Peyer's patch (tissue), 4 donors: Measurements from ENCODE around the gene OCIAD2. TPM values are rescaled to one million over a fixed set of nuclear protein-coding genes. Genes with fewer than 3 reads are reported as not detected.

Experiments used
- DNase-seq, 3 donors: peaks; one replicate each; pipeline ENCODE4 v3.0.0-alpha.2; 2017 to 2019
- H3K27ac ChIP-seq, 4 donors: fragments of 200-600 bp; sonication (generic); one replicate each; pipeline ENCODE4 v1.5.1; 2016 to 2019
- H3K27me3 ChIP-seq, 2 donors: fragments of 200-600 bp; sonication (generic); one replicate each; pipeline ENCODE4 v1.5.1; 2019
- H3K36me3 ChIP-seq, 3 donors: fragments of 200-600 bp; sonication (generic); one replicate each; pipeline ENCODE4 v1.5.1; 2016 to 2019
- H3K4me1 ChIP-seq, 4 donors: fragments of 200-600 bp; sonication (generic); one replicate each; pipeline ENCODE4 v1.5.1; 2016 to 2019
- H3K4me3 ChIP-seq, 4 donors: fragments of 200-600 bp; sonication (generic); 1 replicate in 3 of 4; 2 replicates in 1 of 4; pipeline ENCODE4 v1.5.1; 2016 to 2019; ENCODE audit warnings: mild to moderate bottlenecking in 1 of 4
- H3K9me3 ChIP-seq, 4 donors: fragments of 200-600 bp; sonication (generic); one replicate each; pipeline ENCODE4 v1.5.1; 2016 to 2019; ENCODE audit warnings: mild to moderate bottlenecking in 1 of 4
- POLR2A ChIP-seq, 2 donors: fragments of 450-650 bp; IDR thresholded peaks; one replicate each; pipeline ENCODE4 v1.5.1; 2017; ENCODE audit warnings: antibody characterized with exemption in 2 of 2, mild to moderate bottlenecking in 2 of 2, moderate library complexity in 2 of 2
- total RNA-seq, 4 donors: library from RNA; depleted of rRNA; stranded (reverse); fragments of >200 nt; gene quantifications; one replicate each; pipeline ENCODE4 v1.1.0, GENCODE V29; 2016
- TF ChIP-seq, protein P1 (sequence below), 6 experiments: fragments of 450-650 bp in 4 of 6; fragments of 200-600 bp in 2 of 6; sonication (generic) in 1 of 6; IDR thresholded peaks; one replicate each; pipeline ENCODE4 v1.5.1; 2017 to 2019; ENCODE audit warnings: antibody characterized with exemption in 6 of 6, mild to moderate bottlenecking in 3 of 6, moderate library complexity in 1 of 6

Gene OCIAD2
- total RNA-seq, 4 donors from 2014 or later: 53.4 to 107 (median 65.7) TPM

- Histone ChIP-seq H3K27me3 (no peaks in the 10 kb centered on the region), H3K27ac (no peak overlapping the region), H3K9me3 (no peaks in the 10 kb centered on the region), H3K36me3 (peaks cover 0 to 55% (median 0%) of the 10 kb centered on the region in 3 donors), H3K4me3 (no peak overlapping the region), H3K4me1 (peaks cover 0 to 11% (median 2%) of the 10 kb centered on the region in 4 donors)
- DNase-seq: no peak
- TF ChIP-seq, protein P1, sequence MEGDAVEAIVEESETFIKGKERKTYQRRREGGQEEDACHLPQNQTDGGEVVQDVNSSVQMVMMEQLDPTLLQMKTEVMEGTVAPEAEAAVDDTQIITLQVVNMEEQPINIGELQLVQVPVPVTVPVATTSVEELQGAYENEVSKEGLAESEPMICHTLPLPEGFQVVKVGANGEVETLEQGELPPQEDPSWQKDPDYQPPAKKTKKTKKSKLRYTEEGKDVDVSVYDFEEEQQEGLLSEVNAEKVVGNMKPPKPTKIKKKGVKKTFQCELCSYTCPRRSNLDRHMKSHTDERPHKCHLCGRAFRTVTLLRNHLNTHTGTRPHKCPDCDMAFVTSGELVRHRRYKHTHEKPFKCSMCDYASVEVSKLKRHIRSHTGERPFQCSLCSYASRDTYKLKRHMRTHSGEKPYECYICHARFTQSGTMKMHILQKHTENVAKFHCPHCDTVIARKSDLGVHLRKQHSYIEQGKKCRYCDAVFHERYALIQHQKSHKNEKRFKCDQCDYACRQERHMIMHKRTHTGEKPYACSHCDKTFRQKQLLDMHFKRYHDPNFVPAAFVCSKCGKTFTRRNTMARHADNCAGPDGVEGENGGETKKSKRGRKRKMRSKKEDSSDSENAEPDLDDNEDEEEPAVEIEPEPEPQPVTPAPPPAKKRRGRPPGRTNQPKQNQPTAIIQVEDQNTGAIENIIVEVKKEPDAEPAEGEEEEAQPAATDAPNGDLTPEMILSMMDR (IDR thresholded peaks at IDR 0.05): no peak
- no peak for TF ChIP-seq POLR2A (IDR thresholded peaks at IDR 0.05)
Measured at GRCh38 chr4:48901196-48901595, 5.4 kb downstream of the OCIAD2 start.

GRCh38 chr4:48899950-48900349, 6.6 kb downstream of the OCIAD2 start:
- H3K9me3 ChIP-seq: no peaks in the 10 kb centered on the region
- DNase-seq: no peak
- H3K36me3 ChIP-seq: peaks cover 0 to 64% (median 0%) of the 10 kb centered on the region in 3 donors
- H3K27ac ChIP-seq: no peak overlapping the region
- peaks cover 0 to 3% (median under 1%) of the 10 kb centered on the region in 4 donors for H3K4me1 ChIP-seq
- no peaks in the 10 kb centered on the region for H3K27me3 ChIP-seq
- no peak overlapping the region for H3K4me3 ChIP-seq
- TF ChIP-seq, protein P1 (IDR thresholded peaks at IDR 0.05): no peak
- TF ChIP-seq POLR2A (IDR thresholded peaks at IDR 0.05): no peak

GRCh38 chr4:48899432-48899749, 7.2 kb downstream of the OCIAD2 start:
- Histone ChIP-seq H3K27ac (no peak overlapping the region), H3K27me3 (no peaks in the 10 kb centered on the region), H3K36me3 (peaks cover 0 to 69% (median 0%) of the 10 kb centered on the region in 3 donors), H3K4me1 (no peaks in the 10 kb centered on the region), H3K9me3 (no peaks in the 10 kb centered on the region), H3K4me3 (no peak overlapping the region)
- no peak for TF ChIP-seq POLR2A (IDR thresholded peaks at IDR 0.05)
- TF ChIP-seq, protein P1 (IDR thresholded peaks at IDR 0.05): no peak
- no peak for DNase-seq

GRCh38 chr4:48898733-48899431, 7.7 kb downstream of the OCIAD2 start:
- H3K36me3 ChIP-seq: peaks cover 0 to 69% (median 0%) of the 10 kb centered on the region in 3 donors
- no peak overlapping the region for H3K27ac ChIP-seq
- no peak for TF ChIP-seq POLR2A (IDR thresholded peaks at IDR 0.05)
- TF ChIP-seq, protein P1 (IDR thresholded peaks at IDR 0.05): no peak
- no peak overlapping the region for H3K4me3 ChIP-seq
- H3K27me3 ChIP-seq: no peaks in the 10 kb centered on the region
- DNase-seq: no peak
- no peaks in the 10 kb centered on the region for H3K9me3 ChIP-seq
- H3K4me1 ChIP-seq: no peaks in the 10 kb centered on the region

DNA sequence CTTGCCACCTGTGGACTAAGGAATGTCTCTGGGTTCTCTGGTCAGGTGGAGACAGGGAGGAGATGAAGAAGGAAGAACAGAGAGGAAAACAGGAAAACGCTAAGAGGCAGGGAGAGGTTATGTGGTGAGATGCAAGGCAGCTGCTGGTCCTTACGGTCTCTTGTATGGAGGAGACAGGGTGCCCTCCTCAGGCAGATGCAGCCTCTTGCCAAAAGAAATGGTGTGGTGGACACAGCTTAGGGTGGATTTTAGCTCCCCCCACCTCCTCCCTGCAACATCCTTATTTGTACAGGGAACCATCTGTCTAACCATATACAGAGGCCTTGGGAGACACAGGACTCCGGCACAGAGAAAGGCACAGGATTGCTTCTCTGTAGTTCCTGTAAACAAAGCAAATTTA, 9.7 kb downstream of the OCIAD2 start:
- TF ChIP-seq, protein P1 (IDR thresholded peaks at IDR 0.05): no peak
- DNase-seq: no peak
- Histone ChIP-seq H3K27ac (no peak overlapping the region), H3K4me3 (no peak overlapping the region), H3K9me3 (no peaks in the 10 kb centered on the region), H3K4me1 (no peaks in the 10 kb centered on the region), H3K36me3 (peaks cover 0 to 69% (median under 1%) of the 10 kb centered on the region in 3 donors), H3K27me3 (no peaks in the 10 kb centered on the region)
